HEK293 (cell line): ENCODE data around the gene CDH6.

Experiments used
- HOXA7 ChIP-seq: sonication (generic); formaldehyde crosslinking; IDR thresholded peaks from 2 replicates; pipeline ENCODE4 v1.8.1; 2022; ENCODE audit warnings: missing genetic modification reagents, borderline replicate concordance
- IKZF3 ChIP-seq: fragments of 450-650 bp; IDR thresholded peaks from 2 replicates; pipeline ENCODE4 v1.5.0; 2018; ENCODE audit warnings: missing biosample characterization, mild to moderate bottlenecking, missing genetic modification characterization, moderate library complexity
- ZEB2 ChIP-seq: fragments of 450-650 bp; formaldehyde crosslinking; IDR thresholded peaks from 2 replicates; pipeline ENCODE4 v1.5.1; 2016; ENCODE audit warnings: missing biosample characterization, missing genetic modification characterization
- ZFP41 ChIP-seq: fragments of 450-650 bp; formaldehyde crosslinking; IDR thresholded peaks from 2 replicates; pipeline ENCODE4 v1.5.1; 2016; ENCODE audit warnings: missing biosample characterization, missing genetic modification characterization, borderline replicate concordance
- ZNF280D ChIP-seq: fragments of 450-650 bp; formaldehyde crosslinking; IDR thresholded peaks from 2 replicates; pipeline ENCODE4 v1.5.1; 2016; ENCODE audit warnings: missing biosample characterization, missing genetic modification characterization
- ZNF292 ChIP-seq: fragments of 450-650 bp; formaldehyde crosslinking; IDR thresholded peaks from 2 replicates; pipeline ENCODE4 v1.5.1; 2016; ENCODE audit warnings: low read depth, missing biosample characterization, missing genetic modification characterization, borderline replicate concordance
- ZNF311 ChIP-seq: fragments of 450-650 bp; formaldehyde crosslinking; IDR thresholded peaks from 2 replicates; pipeline ENCODE4 v1.5.1; 2017; ENCODE audit warnings: missing biosample characterization, missing genetic modification characterization, borderline replicate concordance
- ZNF747 ChIP-seq: fragments of 450-650 bp; formaldehyde crosslinking; IDR thresholded peaks from 2 replicates; pipeline ENCODE4 v1.5.1; 2016; ENCODE audit warnings: missing biosample characterization, missing genetic modification characterization
- ZSCAN23 ChIP-seq: fragments of 450-650 bp; formaldehyde crosslinking; IDR thresholded peaks from 2 replicates; pipeline ENCODE4 v1.5.1; 2016; ENCODE audit warnings: missing biosample characterization, missing genetic modification characterization
- TF ChIP-seq, protein P1 (sequence below): fragments of 450-650 bp; formaldehyde crosslinking; IDR thresholded peaks from 2 replicates; pipeline ENCODE4 v1.5.1; 2016; ENCODE audit warnings: missing biosample characterization, missing genetic modification characterization
- TF ChIP-seq, protein P2 (sequence below): fragments of 450-650 bp; formaldehyde crosslinking; IDR thresholded peaks from 2 replicates; pipeline ENCODE4 v1.5.1; 2016; ENCODE audit warnings: missing biosample characterization, missing genetic modification characterization, low read depth

DNA sequence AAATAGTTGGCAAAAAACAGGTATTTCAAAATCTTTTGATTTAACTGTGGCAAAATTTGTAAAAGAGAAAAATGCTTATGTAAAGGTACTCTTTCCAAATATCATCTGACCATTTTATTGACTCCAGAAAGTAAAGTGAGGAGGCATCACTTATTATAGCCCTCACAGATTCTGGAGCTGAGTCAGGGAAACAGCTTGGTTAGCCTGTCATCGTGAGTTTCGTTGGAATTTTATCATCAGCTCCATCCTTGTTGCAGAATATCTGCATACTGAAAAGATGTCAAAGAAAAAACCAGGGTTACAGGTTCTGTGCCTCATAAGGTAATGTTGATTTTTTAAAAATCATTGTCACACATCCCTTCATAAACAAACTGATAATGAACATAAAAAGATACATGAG lies 74.8 kb downstream of the CDH6 start:
- TF ChIP-seq IKZF3 (tag by site-specific recombination), result no peak
- no peak for TF ChIP-seq ZNF747 (tag by site-specific recombination)
- TF ChIP-seq ZEB2 (tag by site-specific recombination), result no peak
- no peak for TF ChIP-seq ZNF292
- TF ChIP-seq ZSCAN23 (tag by site-specific recombination), result no peak
- no peak for TF ChIP-seq ZNF311 (tag by site-specific recombination)
- TF ChIP-seq, protein P1, sequence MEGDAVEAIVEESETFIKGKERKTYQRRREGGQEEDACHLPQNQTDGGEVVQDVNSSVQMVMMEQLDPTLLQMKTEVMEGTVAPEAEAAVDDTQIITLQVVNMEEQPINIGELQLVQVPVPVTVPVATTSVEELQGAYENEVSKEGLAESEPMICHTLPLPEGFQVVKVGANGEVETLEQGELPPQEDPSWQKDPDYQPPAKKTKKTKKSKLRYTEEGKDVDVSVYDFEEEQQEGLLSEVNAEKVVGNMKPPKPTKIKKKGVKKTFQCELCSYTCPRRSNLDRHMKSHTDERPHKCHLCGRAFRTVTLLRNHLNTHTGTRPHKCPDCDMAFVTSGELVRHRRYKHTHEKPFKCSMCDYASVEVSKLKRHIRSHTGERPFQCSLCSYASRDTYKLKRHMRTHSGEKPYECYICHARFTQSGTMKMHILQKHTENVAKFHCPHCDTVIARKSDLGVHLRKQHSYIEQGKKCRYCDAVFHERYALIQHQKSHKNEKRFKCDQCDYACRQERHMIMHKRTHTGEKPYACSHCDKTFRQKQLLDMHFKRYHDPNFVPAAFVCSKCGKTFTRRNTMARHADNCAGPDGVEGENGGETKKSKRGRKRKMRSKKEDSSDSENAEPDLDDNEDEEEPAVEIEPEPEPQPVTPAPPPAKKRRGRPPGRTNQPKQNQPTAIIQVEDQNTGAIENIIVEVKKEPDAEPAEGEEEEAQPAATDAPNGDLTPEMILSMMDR (tag by site-specific recombination), result no peak
- TF ChIP-seq HOXA7 (CRISPR knock-in tag), result no peak
- TF ChIP-seq, protein P2, sequence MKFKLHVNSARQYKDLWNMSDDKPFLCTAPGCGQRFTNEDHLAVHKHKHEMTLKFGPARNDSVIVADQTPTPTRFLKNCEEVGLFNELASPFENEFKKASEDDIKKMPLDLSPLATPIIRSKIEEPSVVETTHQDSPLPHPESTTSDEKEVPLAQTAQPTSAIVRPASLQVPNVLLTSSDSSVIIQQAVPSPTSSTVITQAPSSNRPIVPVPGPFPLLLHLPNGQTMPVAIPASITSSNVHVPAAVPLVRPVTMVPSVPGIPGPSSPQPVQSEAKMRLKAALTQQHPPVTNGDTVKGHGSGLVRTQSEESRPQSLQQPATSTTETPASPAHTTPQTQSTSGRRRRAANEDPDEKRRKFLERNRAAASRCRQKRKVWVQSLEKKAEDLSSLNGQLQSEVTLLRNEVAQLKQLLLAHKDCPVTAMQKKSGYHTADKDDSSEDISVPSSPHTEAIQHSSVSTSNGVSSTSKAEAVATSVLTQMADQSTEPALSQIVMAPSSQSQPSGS, result no peak
- TF ChIP-seq ZFP41 (tag by site-specific recombination), result no peak
- no peak for TF ChIP-seq ZNF280D (tag by site-specific recombination)
